ENCODE results near the gene SOCS7.
A peak's percentile ranks its signal among the peaks of the same experiment; 100 is the strongest.

Gene SOCS7

GRCh38 chr17:38320482-38320881 is 31.2 kb upstream of the SOCS7 start:
- Histone ChIP-seq H3K9me3 (ENCODE audit: control insufficient read depth, insufficient read depth, low read length) (no peaks in the 10 kb centered on the region), H4K20me1 (ENCODE audit: control insufficient read depth, insufficient read depth, low read depth, low read length) (no peaks in the 10 kb centered on the region), H3K79me2 (ENCODE audit: control insufficient read depth, low read length) (no peaks in the 10 kb centered on the region), H3K36me3 (ENCODE audit: control insufficient read depth, low read length) (peaks cover 32% of the 10 kb centered on the region), H3K4me2 (ENCODE audit: low read length) (no peak overlapping the region), H3K27ac (ENCODE audit: low read depth, low read length) (no peak overlapping the region), H3K27me3 (ENCODE audit: control insufficient read depth, low read length) (no peaks in the 10 kb centered on the region), H3K9me2 (replicated peaks; ENCODE audit: control insufficient read depth, low read length) (no peaks in the 10 kb centered on the region), H3K4me1 (ENCODE audit: control insufficient read depth, low read length) (peaks cover 9% of the 10 kb centered on the region), H3K4me3 (ENCODE audit: low read length) (no peak overlapping the region), H3F3A (ENCODE audit: control insufficient read depth, insufficient read depth) (peaks cover under 1% of the 10 kb centered on the region; the same call in 1 of the 2 replicates)
- TF ChIP-seq CTCF (IDR thresholded peaks at IDR 0.05; ENCODE audit: low read depth, low read length, poor library complexity, severe bottlenecking): no peak
- TF ChIP-seq EZH2phosphoT487 (IDR thresholded peaks at IDR 0.05; ENCODE audit: borderline replicate concordance, low read length): no peak

- Histone ChIP-seq H3K9me3 (ENCODE audit: control insufficient read depth, insufficient read depth, low read length) (no peaks in the 10 kb centered on the region), H3F3A (ENCODE audit: control insufficient read depth, insufficient read depth) (peaks cover 5% of the 10 kb centered on the region; the same call in 1 of the 2 replicates), H3K4me3 (ENCODE audit: low read length) (no peak overlapping the region), H3K27me3 (ENCODE audit: control insufficient read depth, low read length) (no peaks in the 10 kb centered on the region), H3K79me2 (ENCODE audit: control insufficient read depth, low read length) (no peaks in the 10 kb centered on the region), H3K36me3 (ENCODE audit: control insufficient read depth, low read length) (peaks cover 31% of the 10 kb centered on the region), H4K20me1 (ENCODE audit: control insufficient read depth, insufficient read depth, low read depth, low read length) (peaks cover 3% of the 10 kb centered on the region; the same call in 1 of the 2 replicates), H3K9me2 (replicated peaks; ENCODE audit: control insufficient read depth, low read length) (no peaks in the 10 kb centered on the region), H3K27ac (ENCODE audit: low read depth, low read length) (no peak overlapping the region), H3K4me2 (ENCODE audit: low read length) (no peak overlapping the region), H3K4me1 (ENCODE audit: control insufficient read depth, low read length) (peaks cover 25% of the 10 kb centered on the region)
- TF ChIP-seq CTCF (IDR thresholded peaks at IDR 0.05; ENCODE audit: low read depth, low read length, poor library complexity, severe bottlenecking): peak; percentile 39
- no peak for TF ChIP-seq EZH2phosphoT487 (IDR thresholded peaks at IDR 0.05; ENCODE audit: borderline replicate concordance, low read length)
Measured at GRCh38 chr17:38322156-38322779, 29.4 kb upstream of the SOCS7 start.

- Histone ChIP-seq H3K9me3 (ENCODE audit: control insufficient read depth, insufficient read depth, low read length) (no peaks in the 10 kb centered on the region), H3F3A (ENCODE audit: control insufficient read depth, insufficient read depth) (peaks cover 5% of the 10 kb centered on the region; the same call in 1 of the 2 replicates), H3K27me3 (ENCODE audit: control insufficient read depth, low read length) (no peaks in the 10 kb centered on the region), H3K4me1 (ENCODE audit: control insufficient read depth, low read length) (peaks cover 25% of the 10 kb centered on the region), H4K20me1 (ENCODE audit: control insufficient read depth, insufficient read depth, low read depth, low read length) (peaks cover 3% of the 10 kb centered on the region; the same call in 1 of the 2 replicates), H3K4me2 (ENCODE audit: low read length) (no peak overlapping the region), H3K27ac (ENCODE audit: low read depth, low read length) (no peak overlapping the region), H3K4me3 (ENCODE audit: low read length) (no peak overlapping the region), H3K79me2 (ENCODE audit: control insufficient read depth, low read length) (no peaks in the 10 kb centered on the region), H3K9me2 (replicated peaks; ENCODE audit: control insufficient read depth, low read length) (no peaks in the 10 kb centered on the region), H3K36me3 (ENCODE audit: control insufficient read depth, low read length) (peaks cover 31% of the 10 kb centered on the region)
- TF ChIP-seq EZH2phosphoT487 (IDR thresholded peaks at IDR 0.05; ENCODE audit: borderline replicate concordance, low read length) (no peak), CTCF (IDR thresholded peaks at IDR 0.05; ENCODE audit: low read depth, low read length, poor library complexity, severe bottlenecking) (no peak)
Measured at GRCh38 chr17:38322897-38323296, 28.7 kb upstream of the SOCS7 start.
